IPS DF 4.7 (cell line): ENCODE results near the gene CHURC1.
A peak's percentile ranks its signal among the peaks of the same experiment; 100 is the strongest.

Source experiments
- DNase-seq: peaks from one replicate; pipeline ENCODE4 v3.0.0-alpha.2; 2013; ENCODE audit warnings: low spot score; ENCODE audit errors: extremely low read depth

The CHURC1 gene

DNA sequence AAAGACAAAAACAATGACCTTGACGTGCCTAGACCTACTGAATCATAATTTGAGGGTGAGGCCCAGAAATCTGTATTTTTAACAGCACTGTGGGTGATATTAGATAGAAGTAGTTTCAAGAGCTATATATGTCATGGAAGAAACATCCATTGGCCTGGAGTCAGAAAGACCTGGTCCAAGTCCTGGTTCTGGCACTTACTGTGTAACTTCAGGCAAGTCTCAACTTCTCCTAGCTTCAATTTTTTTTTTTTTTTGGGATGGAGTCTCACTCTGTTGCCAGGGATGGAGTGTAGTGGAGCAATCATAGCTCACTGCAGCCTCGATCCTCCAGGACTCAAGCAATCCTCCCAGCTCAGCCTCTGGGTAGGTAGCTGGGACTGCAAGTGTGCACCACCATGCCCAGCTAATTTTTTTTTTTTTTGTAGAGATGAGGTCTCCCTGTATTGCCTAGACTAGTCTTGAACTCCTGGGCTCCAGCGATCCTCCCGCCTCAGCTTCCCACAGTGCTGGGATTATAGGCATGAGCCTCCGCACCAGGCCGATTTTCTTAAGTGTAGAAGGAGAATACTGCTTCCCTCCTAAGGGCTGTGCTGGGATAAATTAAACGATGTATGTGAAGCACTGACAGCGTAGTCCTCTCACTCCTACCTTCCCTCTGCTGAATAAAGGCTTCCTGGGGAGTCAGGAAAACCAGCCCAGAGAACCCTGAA lies 42.6 kb downstream of the CHURC1 start:
- no peak for DNase-seq

DNA sequence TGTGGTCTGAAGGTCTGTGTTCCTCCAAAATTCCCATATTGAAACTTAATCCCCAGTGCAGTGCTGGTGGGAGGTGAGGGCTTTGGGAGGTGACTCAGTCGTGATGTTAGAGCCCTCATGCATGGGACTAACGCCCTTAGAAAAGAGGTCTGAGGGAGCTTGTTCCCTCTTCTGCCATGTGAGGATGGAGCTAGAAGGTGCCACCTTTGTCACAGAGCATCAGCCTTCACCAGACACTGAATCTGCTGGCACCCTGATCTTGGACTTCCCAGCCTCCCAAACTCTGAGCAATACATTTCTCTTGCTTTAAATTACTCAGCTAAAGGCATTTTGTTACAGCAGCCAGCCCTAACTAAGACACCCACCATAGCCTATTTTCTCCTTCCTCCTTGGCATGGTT lies 43.9 kb downstream of the CHURC1 start:
- no peak for DNase-seq

DNA sequence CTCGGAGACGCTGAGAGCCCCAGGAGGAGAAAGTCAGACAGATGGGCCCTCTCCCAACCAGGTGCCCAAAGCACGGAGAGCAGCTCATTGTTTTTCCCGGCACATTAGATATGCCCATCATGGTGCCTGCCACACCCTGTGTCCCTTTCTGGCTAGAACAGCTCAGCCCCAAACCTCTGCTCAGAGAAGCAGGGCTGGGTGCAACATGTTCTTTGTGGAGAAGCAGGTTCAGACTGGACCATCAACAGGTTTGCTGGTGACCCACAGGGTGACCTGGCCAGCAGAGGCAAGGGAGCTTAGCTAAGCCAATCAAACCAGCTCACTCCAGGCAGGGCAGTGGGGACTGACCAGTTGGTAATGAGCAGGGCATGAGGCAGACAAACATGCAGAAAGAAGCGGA lies 44.5 kb downstream of the CHURC1 start:
- no peak for DNase-seq

DNA sequence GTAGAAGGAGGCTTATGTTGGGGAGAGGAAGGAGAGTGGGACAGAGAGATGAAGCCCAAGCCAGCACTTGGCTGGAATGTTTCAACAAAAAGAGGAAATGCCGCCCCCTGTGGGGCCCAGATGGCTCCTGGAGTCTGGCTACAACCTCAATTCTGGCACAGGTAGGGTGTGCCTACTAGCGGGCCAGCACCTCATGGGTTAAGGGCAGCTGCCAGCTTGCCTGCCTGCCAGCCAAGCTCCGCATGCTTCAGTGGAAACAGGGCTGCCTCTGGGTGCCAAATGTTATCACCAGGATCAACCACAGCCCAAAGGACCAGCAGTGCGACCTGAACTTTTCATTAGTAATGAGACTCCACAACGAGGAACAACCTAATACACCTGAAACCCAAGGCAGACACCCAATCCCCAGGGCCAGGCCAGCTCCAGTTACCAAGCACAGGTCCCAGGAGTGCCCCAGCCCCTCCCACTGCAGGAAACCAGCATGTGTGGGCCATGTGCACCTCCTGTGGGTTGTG lies 46.6 kb downstream of the CHURC1 start:
- DNase-seq, result peak; percentile 49

DNA sequence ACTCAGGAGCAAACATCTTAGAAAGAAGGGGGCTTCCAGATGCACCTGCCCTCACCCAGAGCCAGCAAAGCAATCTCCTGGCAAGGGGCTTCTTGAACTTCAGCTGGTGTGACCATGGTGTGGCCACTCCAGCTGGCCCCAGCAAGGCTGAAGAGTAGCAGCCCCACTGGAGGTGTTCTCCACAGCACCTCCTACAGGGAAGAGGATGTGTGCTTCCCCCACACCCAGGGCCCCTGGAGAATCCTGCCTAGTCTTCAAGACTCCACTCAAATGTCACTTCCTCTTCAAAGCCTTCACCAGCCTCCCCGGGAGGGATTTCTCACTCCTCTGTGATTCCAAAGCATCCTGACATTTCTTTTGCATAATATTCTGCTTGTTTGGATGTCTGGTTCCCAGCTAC lies 49.4 kb downstream of the CHURC1 start:
- no peak for DNase-seq

DNA sequence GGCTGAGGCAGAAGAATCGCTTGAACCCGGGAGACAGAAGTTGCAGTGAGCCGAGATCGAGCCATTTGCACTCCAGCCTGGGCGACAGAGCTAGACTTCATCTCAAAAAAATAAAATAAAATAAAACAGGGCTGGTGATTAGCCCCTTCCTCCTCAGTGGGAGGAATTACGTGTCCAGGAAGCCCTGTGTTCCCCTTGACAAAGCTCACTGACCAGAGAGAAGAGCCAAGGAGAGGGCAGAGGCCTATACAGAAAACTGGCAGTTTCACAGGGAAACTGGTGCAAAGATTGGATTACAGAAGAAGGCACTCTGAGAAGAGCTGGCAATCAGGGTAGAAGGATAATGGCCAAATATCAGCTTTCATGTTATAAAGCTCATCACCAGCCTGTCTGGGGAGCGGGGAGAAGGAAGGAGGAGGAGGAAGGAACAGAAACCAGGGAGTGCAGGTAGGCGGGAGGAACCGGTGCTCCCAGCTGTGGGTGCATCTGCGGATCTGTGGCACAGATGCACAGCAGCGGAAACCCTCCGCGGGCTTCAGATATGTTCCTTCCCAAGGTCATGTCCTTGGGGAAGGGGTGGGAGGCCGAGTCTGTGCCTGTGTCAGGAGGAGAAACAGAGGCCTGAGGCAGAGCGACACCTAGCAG lies 51.2 kb downstream of the CHURC1 start:
- DNase-seq, result no peak

DNA sequence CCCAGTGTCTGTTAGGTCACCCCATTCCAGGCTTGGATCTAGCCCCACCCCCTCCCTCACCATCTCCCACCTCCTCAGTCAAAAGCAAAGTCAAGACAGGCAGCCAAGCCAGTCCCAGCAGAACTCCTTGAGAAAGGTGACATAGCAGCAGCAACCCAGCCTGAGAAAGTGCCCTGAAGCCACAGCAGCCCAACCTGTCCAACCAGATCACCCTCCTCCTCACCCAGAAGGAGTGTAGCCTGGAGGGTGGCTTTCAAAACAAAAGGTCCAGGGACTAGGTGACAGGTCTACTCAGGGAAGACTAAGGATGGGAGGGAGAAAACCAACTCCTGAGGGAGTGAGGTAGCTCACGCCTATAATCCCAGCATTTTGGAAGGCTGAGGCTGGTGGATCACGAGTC lies 52.7 kb downstream of the CHURC1 start:
- DNase-seq, result no peak

DNA sequence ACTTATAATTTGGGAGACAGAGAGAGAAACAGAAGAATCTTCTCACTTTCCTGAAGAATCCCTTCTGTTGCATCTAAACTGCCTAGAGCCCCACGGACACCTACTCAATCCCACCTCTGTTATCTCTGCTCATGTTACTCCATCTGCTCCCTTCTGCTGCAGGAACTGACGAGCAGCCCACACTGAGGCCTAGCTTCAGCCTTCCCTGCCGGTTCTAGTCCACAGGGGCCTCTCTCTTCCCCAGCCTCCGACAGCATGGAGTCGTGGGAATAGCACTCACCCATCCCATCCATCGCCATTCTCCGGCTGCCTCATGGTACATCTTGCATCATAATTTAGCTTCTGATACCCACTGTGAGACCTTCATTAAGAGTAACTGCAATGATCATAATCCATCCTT lies 53.9 kb downstream of the CHURC1 start:
- DNase-seq, result no peak

DNA sequence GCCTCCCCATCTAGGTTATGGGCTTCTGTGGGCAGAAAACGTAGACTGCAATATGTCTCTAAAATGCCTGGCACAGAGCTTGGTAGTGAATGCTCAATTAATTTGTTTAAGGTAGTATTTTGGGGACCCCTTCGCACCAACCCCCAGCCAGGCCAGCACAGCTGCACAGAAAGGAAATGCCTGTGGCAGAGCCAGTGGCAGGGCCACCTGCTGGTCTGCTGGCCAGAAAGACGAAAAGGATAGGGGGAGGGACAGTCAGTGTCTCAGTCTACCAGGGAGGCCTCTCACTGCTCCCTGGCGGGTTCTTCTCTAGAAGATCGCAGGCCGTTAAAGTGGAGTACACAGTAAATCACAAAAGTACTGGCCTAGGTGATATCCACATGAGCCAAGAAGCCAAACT lies 54.4 kb downstream of the CHURC1 start:
- DNase-seq, result no peak

DNA sequence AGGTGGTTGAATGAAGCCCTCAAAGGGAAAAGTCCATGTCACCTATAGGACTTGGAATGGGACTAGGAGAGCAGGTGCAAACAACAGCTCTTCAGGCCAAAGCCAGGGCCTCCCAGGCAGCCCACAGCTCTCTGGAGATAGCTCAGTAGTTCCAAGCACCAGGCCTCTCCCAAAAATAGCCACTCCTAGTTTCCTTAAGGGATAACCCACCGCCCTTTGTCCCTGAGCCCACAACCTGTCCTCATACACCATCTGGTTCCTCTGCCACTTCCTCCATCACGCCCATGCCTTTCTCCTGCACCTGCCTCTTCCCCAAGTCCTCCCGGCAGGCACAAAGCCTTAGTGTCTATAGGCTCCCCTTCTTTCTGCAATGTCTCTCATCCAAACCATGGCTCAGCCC lies 55.8 kb downstream of the CHURC1 start:
- no peak for DNase-seq

DNA sequence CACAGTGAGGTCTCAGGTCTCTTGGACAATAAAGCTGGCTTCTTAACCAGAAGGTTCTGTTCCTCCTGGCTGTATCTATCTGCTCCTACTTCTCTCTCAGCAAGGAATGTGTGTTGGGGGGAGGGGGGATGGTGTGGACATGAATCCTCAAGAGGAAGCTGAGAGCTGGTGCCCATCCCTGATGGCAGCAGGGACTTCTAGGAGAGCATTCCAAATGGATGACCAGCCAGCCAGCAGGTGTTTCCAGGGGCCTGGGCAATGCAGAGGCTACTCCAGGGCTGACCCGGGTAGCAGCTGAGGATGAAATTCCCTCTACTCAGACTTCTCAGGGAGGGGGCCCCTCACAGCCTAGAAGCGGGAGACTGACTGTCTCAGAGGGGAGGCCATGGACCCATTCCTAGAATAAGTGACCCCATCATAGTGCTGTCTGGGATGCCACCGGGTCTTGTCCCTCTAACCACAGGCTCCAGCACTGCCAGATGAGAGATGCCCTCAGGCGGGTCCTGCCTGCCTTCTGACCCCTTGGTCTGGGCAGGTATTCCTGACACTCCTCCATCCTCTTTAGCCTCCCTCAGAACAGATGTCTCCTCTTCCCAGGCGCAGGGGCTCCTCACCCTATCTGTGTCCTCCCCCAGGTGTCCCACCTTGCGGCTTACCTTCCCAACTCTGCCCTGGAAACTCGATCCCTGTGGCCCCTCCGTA lies 56.7 kb downstream of the CHURC1 start:
- no peak for DNase-seq

DNA sequence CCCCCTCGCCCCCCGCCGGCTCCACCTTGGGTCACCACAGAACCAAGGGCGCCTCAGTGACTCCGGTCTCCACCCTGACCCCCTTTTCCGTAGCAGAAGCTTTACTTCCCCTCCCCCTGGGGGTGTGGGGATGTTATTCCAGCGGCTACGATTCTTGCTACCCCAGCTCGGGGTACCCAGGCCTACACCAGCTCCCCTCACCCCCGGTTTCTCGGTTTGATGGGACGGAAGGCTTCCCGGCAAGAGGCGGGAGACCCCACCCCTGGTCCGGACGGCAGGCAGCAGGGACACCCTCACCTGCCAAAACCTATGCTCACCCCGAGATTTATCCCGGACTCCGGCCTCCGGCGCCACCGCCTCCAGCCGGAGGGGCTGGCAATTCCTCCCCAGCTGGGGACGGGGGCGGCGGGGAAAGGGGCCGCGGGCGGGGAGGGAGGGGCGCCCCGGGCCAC lies 57.3 kb downstream of the CHURC1 start:
- no peak for DNase-seq

DNA sequence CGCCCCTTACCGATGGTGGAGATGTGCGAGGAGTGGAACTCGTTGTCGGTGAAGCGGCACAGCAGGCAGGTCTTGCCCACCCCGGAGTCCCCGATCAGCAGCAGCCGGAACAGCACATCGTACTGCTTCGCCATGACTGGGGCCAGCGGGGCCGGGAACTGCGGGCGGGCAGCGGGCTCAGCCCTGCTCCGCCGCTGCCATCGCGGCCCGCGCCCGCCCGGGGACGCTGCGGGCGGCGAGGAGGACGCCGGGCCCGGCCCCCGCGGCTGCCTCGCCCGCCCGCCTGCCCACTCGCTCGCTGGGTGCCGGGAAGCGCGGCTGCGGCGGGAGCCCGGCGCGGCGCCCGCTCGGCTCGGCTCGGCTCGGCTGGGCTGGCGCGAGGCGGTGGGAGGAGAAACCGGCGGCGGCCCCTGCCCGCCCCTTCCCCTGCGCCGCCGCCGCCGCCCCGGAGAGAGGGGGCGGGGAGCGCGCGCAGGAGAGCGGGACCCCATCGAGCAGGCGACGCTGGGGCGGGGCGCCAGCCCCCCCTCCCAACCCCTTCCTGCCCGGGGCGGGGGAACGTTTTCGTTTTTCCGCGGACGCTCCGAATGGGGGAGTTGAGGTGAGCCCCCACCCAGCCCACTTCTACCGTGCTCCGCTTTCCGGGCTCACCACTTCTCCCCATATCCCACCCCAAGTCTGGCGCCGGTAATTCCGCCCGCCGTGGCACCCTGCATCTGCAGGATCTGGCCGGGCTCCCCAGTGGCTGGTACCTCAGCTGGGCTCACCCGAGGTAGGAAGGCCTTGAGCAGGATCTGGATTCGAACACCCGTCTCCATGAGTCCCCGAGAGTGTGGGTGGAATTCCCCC lies 57.9 kb downstream of the CHURC1 start, which contains the start of gene RAB15:
Gene RAB15, minus strand, starts transcription at position 394 of the 849 bp plus-strand sequence. Its CDS starts 260 bp downstream, at position 134.
- no peak for DNase-seq

DNA sequence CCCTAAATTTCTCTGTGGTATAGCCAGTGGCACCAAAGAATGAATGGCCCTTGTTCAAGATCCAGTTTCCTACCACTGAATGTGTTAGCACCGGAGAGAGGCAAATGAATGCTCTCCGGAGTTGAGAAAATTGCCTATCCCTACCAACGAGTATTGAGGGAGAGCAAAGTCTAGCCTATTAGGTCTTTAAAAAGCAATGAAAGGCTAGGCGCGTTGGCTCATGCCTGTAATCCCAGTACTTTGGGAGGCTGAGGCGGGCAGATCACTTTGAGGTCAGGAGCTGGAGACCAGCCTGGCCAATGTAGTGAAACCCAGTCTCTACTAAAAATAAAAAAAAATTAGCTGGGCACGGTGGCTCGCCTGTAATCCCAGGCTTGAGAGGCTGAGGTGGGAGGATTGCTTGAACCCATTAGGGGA lies 58.8 kb downstream of the CHURC1 start:
- no peak for DNase-seq

DNA sequence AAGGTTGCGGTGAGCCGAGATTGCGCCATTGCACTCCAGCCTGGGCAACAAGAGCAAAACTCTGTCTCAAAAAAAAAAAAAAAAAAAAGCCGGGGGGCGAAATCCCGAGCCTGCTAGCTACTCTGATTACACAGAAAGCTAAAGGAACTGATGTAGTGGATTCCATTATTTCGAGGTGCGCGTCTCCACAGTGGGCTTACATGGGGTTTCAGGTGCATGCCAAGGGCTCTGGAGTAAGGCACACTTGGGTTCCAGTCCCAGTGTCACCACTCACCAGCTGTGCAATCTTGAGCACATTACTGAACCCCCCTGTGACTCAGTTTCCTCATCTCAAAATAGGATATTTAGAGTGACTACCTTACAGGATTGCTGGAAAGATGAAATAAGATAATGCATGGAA lies 59.6 kb downstream of the CHURC1 start:
- DNase-seq, result no peak

DNA sequence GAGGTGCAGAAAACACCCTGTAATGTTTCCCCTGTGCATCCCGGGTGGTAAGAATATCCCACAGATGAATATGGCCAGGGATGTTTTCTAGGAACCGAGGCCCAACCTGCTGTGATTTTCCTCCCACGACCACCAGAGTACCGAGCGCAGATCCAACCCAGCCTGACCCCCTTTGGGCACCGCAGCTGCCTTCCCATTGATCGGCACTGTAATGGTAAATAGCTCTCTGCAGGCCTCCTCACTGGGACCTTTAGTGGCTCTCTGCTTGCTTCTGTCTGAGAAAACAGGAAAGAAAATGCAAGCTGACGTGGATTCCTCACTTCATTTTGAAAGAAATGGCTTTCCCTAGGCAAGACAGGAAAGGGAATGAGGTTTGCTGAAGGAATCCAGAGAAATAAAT lies 60.3 kb downstream of the CHURC1 start:
- DNase-seq, result no peak

DNA sequence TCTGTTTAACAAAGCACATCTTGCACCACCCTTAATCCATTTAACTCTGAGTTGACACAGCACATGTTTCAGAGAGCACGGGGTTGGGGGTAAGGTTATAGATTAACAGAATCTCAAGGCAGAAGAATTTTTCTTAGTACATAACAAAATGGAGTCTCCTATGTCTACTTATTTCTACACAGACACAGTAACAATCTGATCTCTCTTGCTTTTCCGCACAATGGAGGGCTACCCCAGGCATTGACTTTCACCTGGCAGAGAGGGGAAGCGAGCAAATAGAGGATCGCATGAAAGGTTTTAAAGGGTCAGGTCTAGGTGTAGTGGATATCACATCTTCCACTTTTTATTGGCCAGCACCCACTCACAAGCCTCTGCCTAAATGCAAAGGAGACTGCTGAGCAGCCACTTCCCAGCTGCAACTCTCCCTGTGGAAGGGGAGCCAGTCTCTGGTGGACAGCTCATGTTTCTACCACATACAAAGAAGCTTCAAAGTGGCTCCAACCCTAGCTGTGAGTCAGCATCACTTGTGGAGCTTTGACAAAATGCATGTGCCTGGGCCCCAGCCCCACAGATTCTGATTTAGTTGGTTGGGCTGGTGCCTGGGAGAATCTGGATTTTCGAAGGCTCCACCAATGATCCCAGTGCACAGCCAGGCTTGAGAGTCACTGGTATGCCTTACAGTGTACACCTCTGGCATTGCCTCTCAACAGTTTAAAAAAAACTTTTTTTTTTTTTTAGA lies 65.2 kb downstream of the CHURC1 start:
- DNase-seq, result no peak

DNA sequence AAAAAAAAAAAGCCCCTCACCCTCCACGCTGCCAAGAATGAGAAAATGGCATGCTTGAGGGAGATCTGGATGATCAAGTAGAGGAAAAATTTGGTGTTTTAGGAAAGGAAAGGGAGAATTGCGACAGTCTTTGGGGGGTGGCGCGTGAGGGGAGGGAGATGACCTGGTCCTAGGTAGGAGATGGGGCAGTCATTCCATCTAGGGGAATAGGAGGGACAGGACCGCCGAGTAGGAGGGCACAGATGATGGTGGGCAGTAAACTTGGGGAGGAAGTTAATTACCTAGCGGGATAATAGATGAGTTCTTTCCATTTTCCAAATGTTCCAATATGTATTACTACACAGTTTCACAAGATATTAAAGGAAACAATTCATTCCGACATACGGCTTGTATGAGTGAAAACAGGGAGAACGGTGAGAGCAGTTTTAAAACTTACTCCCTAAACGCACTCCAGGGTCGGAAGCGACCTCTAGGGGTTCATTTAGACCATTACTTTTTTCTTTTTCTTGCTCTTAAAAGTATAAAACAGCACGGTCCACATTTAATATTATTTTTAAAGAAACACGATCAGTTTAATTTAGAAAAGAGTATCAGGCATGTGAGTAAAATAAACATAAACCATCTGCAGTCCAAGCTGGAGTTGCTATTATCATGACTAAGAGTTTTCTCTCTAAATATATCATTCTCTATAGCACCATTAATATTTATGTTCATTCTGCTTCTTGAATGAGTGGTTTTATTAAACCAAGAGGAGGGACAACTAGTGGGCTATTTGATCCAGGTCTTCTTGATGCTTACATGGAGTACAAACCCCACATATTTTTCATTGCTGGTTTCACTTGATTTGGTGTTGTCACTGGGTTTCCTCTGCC lies 69.4 kb downstream of the CHURC1 start:
- DNase-seq, result no peak
